GM23248 (cell line): ENCODE data around the gene IL21. TPM values are rescaled to one million over a fixed set of nuclear protein-coding genes. Genes with fewer than 3 reads are reported as not detected.
A peak's percentile ranks its signal among the peaks of the same experiment; 100 is the strongest.

Experiments
- DNase-seq: peaks from one replicate; pipeline ENCODE4 v3.0.0-alpha.2; 2015
- H2AFZ ChIP-seq: fragments of 200-600 bp; sonication (generic); 2 replicates; pipeline ENCODE4 v1.6.1; 2016; ENCODE audit warnings: antibody characterized with exemption
- H3F3A ChIP-seq: fragments of 200-600 bp; sonication (generic); 2 replicates; pipeline ENCODE4 v1.6.1; 2016; ENCODE audit warnings: mild to moderate bottlenecking, antibody characterized with exemption, mixed run types; ENCODE audit not compliant: insufficient read depth
- H3K27ac ChIP-seq: fragments of 200-600 bp; sonication (generic); 2 replicates; pipeline ENCODE4 v1.5.1; 2016; ENCODE audit warnings: mild to moderate bottlenecking
- H3K27me3 ChIP-seq: fragments of 200-600 bp; sonication (generic); replicated peaks from 2 replicates; pipeline ENCODE4 v1.6.1; 2016; ENCODE audit warnings: mild to moderate bottlenecking; ENCODE audit not compliant: insufficient read depth
- H3K36me3 ChIP-seq: fragments of 200-600 bp; sonication (generic); 2 replicates; pipeline ENCODE4 v1.6.1; 2016; ENCODE audit warnings: low read depth, mild to moderate bottlenecking
- H3K4me1 ChIP-seq: fragments of 200-600 bp; sonication (generic); 2 replicates; pipeline ENCODE4 v1.6.1; 2016; ENCODE audit warnings: mild to moderate bottlenecking; ENCODE audit not compliant: insufficient read depth
- H3K4me2 ChIP-seq: fragments of 200-600 bp; sonication (generic); one replicate; pipeline ENCODE4 v1.6.1; 2016; ENCODE audit warnings: mild to moderate bottlenecking; ENCODE audit not compliant: unreplicated experiment
- H3K4me3 ChIP-seq: fragments of 200-600 bp; sonication (generic); 2 replicates; pipeline ENCODE4 v1.5.1; 2016; ENCODE audit warnings: mild to moderate bottlenecking
- H3K79me2 ChIP-seq: fragments of 200-600 bp; sonication (generic); 2 replicates; pipeline ENCODE4 v1.6.1; 2016; ENCODE audit warnings: mild to moderate bottlenecking; ENCODE audit not compliant: insufficient read depth
- H3K9ac ChIP-seq: fragments of 200-600 bp; sonication (generic); 2 replicates; pipeline ENCODE4 v1.6.1; 2016; ENCODE audit warnings: mild to moderate bottlenecking
- H3K9me2 ChIP-seq: fragments of 200-600 bp; sonication (generic); 2 replicates; pipeline ENCODE4 v1.6.1; 2016; ENCODE audit warnings: mixed run types, mild to moderate bottlenecking, moderate library complexity; ENCODE audit not compliant: insufficient read depth
- H3K9me3 ChIP-seq: fragments of 200-600 bp; sonication (generic); one replicate; pipeline ENCODE4 v1.6.1; 2017; ENCODE audit warnings: low read depth
- H4K20me1 ChIP-seq: fragments of 200-600 bp; sonication (generic); 2 replicates; pipeline ENCODE4 v1.6.0; 2016; ENCODE audit not compliant: insufficient read depth
- EZH2 ChIP-seq: fragments of 200-600 bp; sonication (generic); IDR thresholded peaks from 2 replicates; pipeline ENCODE4 v1.6.1; 2018; ENCODE audit warnings: antibody characterized with exemption, mild to moderate bottlenecking; ENCODE audit not compliant: insufficient read depth, poor library complexity, severe bottlenecking
- EZH2phosphoT487 ChIP-seq: fragments of 200-600 bp; sonication (generic); IDR thresholded peaks from 2 replicates; pipeline ENCODE4 v1.6.1; 2018; ENCODE audit warnings: antibody characterized with exemption, moderate library complexity, mild to moderate bottlenecking, low read depth; ENCODE audit not compliant: insufficient read depth
- WGBS, 2 experiments: methylation state at CpG; one replicate each; pipeline ENCODE4 v1.1.6; 2015 to 2017; ENCODE audit warnings: low lambda C conversion rate in 2 of 2, low coverage in 1 of 2; ENCODE audit errors: missing lambda C conversion rate in 2 of 2; 5-methylcytosine and 5-hydroxymethylcytosine counted together
- in situ Hi-C: fragments of 300-500 bp; cut with MboI; formaldehyde crosslinking; loops from 2 replicates; pipeline ENCODE4 v1.15.0; 2020
- polyA plus RNA-seq: library from polyadenylated mRNA; unstranded; fragments of >200 nt; fragmentation: Nextera tagmentation; extraction: Ambion mirVana; gene quantifications from 2 replicates; pipeline ENCODE4 v1.2.1, GENCODE V29; 2016
- total RNA-seq: library from RNA; depleted of rRNA; stranded (reverse); fragments of >200 nt; shearing (Covaris generic); gene quantifications from 2 replicates; pipeline ENCODE4 v1.2.3, GENCODE V29; 2014

Gene IL21
- total and polyA plus RNA-seq, 2 experiments from 2014 or later, result not detected

GRCh38 chr4:122665161-122665929 lies 44.5 kb upstream of the IL21 start:
- peak overlapping the region; percentile 69 for H3K27ac ChIP-seq
- no peaks in the 10 kb centered on the region for H3K27me3 ChIP-seq
- no peak overlapping the region for H3K9ac ChIP-seq
- H3K4me3 ChIP-seq, result no peak overlapping the region
- no peak overlapping the region for H2AFZ ChIP-seq
- peak overlapping the region; percentile 36 for H3K4me2 ChIP-seq
- peaks cover 64% of the 10 kb centered on the region for H3F3A ChIP-seq
- DNase-seq, result peak; percentile 73
- no peaks in the 10 kb centered on the region for H4K20me1 ChIP-seq
- H3K36me3 ChIP-seq, result no peaks in the 10 kb centered on the region
- H3K4me1 ChIP-seq, result peaks cover 76% of the 10 kb centered on the region
- in situ Hi-C loops, result no loop called here
- TF ChIP-seq EZH2phosphoT487 (peak; percentile 99), EZH2 (no peak)
- H3K79me2 ChIP-seq, result no peaks in the 10 kb centered on the region
- WGBS, 2 experiments, result 40% methylated on average over 5 of the region's 5 CpGs
- no peaks in the 10 kb centered on the region for H3K9me3 ChIP-seq
- no peaks in the 10 kb centered on the region for H3K9me2 ChIP-seq

GRCh38 chr4:122663814-122664610 lies 43.1 kb upstream of the IL21 start:
- H3K4me2 ChIP-seq, result peak overlapping the region; percentile 36
- no peaks in the 10 kb centered on the region for H3K27me3 ChIP-seq
- H3K9me3 ChIP-seq, result no peaks in the 10 kb centered on the region
- H3K79me2 ChIP-seq, result no peaks in the 10 kb centered on the region
- H3K9ac ChIP-seq, result no peak overlapping the region
- no peak overlapping the region for H3K4me3 ChIP-seq
- 67 to 73% methylated on average over 9 of the region's 9 CpGs for WGBS, 2 experiments
- H3K36me3 ChIP-seq, result no peaks in the 10 kb centered on the region
- peaks cover 59% of the 10 kb centered on the region for H3F3A ChIP-seq
- H4K20me1 ChIP-seq, result no peaks in the 10 kb centered on the region
- peak overlapping the region; percentile 42 for H3K27ac ChIP-seq
- H2AFZ ChIP-seq, result no peak overlapping the region
- H3K9me2 ChIP-seq, result no peaks in the 10 kb centered on the region
- in situ Hi-C loops, result no loop called here
- H3K4me1 ChIP-seq, result peaks cover 71% of the 10 kb centered on the region
- no peak for TF ChIP-seq EZH2phosphoT487
- TF ChIP-seq EZH2, result no peak
- peak; percentile 69 for DNase-seq

GRCh38 chr4:122663291-122663690 lies 42.4 kb upstream of the IL21 start:
- Histone ChIP-seq H3K79me2 (no peaks in the 10 kb centered on the region), H4K20me1 (no peaks in the 10 kb centered on the region), H3F3A (peaks cover 52% of the 10 kb centered on the region), H3K36me3 (no peaks in the 10 kb centered on the region), H3K9me2 (no peaks in the 10 kb centered on the region), H3K4me2 (no peak overlapping the region), H2AFZ (no peak overlapping the region), H3K9me3 (no peaks in the 10 kb centered on the region), H3K4me1 (peaks cover 64% of the 10 kb centered on the region), H3K27ac (no peak overlapping the region), H3K4me3 (no peak overlapping the region), H3K9ac (no peak overlapping the region), H3K27me3 (no peaks in the 10 kb centered on the region)
- no peak for TF ChIP-seq EZH2phosphoT487
- TF ChIP-seq EZH2, result no peak
- 100% methylated on average over 1 of the region's 1 CpG for WGBS, 2 experiments
- no peak for DNase-seq
- in situ Hi-C loops, result no loop called here

- DNase-seq, result no peak
- H3K9me3 ChIP-seq, result no peaks in the 10 kb centered on the region
- no peak overlapping the region for H3K4me3 ChIP-seq
- in situ Hi-C loops, result no loop called here
- H3K9ac ChIP-seq, result no peak overlapping the region
- H3F3A ChIP-seq, result peaks cover 47% of the 10 kb centered on the region
- H3K36me3 ChIP-seq, result no peaks in the 10 kb centered on the region
- WGBS, 2 experiments, result 77 to 79% methylated on average over 2 of the region's 2 CpGs
- no peak overlapping the region for H2AFZ ChIP-seq
- no peak overlapping the region for H3K27ac ChIP-seq
- H3K4me1 ChIP-seq, result peaks cover 59% of the 10 kb centered on the region
- H4K20me1 ChIP-seq, result no peaks in the 10 kb centered on the region
- H3K9me2 ChIP-seq, result no peaks in the 10 kb centered on the region
- TF ChIP-seq EZH2, result no peak
- TF ChIP-seq EZH2phosphoT487, result no peak
- H3K27me3 ChIP-seq, result no peaks in the 10 kb centered on the region
- no peaks in the 10 kb centered on the region for H3K79me2 ChIP-seq
- H3K4me2 ChIP-seq, result no peak overlapping the region
These were observed 41.8 kb upstream of the IL21 start for GRCh38 chr4:122662701-122663100.
